Activated T-helper 9 cell treated with anti-CD3 and anti-CD28 coated beads, Interleukin-2, amount 50 U/mL, for 16 hours (primary cell): ENCODE data around the gene CCDC197.

Source experiments
- DNase-seq: peaks from one replicate; pipeline ENCODE4 v3.0.0-alpha.2; 2020; ENCODE audit warnings: low read depth

The CCDC197 gene

DNA sequence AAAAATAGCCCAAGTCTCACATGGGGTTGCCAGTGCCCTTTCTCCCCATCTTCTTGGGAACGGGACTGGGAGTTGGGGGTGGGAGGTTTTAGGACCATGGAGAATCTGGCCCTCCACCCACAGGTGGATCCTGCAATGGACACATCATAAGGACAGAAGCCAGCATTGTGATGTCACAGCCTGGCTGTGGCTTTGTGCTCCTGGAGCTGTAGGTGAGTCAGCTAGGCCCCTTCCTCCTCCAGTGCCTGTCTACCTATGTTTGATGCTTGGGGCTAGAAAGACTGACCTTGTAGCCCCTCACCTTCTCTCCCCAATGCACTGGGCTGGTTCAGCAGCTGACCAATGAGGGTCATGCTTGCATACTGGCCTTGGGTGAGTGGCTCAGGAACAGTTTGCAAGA, at the start of gene CCDC197:
Gene CCDC197 (plus strand): TSS at position 220 of the 400 bp plus-strand sequence. CDS start 831 bp downstream, outside the sequence.
- no peak for DNase-seq

DNA sequence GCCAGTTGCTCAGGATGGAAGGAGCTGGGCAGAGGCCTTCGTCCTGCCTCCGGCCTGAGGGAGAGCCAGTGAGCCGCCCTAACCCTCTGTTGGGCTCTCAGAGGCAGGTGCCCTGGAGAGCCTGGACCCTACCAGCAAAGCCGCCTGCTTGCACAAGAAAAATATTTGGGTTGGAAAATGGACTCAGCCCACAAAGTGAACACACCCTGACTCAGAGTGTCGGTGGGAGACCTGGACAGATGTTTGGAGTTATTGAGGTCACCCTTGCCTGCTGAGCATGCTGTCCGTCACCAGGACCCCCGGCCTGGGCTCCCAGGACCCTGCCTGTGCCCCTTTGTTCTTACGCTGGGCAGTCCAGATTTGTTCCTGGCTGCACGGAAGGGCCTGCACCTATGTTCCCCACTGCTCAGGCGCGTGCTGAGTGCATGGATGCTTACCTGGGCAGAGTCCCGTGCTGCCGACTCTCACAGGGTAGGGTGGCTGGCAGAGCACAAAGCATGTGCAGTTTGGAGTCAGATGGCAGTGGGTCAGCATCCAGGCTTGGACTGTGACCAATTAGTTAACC, 47.5 kb upstream of the CCDC197 start:
- no peak for DNase-seq

DNA sequence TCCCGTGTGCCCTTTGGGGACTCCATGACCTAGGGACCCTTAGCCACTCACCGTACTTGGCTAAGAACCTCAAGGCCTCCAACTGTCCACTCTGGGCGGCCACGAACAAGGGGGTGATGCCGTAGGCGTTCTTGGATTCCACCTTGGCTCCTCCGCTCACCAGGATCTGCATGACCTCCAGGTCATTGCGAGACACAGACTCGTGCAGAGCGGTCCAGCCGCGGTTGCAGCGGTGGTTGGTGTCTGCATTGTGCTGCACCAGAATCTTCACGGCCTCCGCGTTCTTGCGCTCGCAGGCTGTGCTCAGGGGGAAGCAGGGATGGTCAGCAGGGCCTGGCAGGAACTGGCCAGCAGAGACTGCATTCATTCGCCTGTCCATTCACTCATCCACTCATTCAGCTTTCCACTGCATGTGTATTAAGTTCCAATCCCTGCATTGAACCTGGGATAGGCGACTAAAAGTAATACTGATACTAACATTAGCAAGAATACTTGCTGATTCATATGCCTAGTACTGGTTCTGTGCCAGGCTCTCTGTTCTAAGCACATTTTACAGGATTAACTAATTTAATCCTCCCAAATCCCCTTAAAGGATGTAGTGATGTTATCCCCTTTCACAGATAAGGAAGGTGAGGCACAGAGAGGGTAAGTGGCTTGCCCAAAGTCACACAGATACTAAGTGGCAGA, 46.0 kb upstream of the CCDC197 start:
- no peak for DNase-seq

GRCh38 chr14:93951635-93952540, 45.2 kb upstream of the CCDC197 start:
- DNase-seq = no peak

DNA sequence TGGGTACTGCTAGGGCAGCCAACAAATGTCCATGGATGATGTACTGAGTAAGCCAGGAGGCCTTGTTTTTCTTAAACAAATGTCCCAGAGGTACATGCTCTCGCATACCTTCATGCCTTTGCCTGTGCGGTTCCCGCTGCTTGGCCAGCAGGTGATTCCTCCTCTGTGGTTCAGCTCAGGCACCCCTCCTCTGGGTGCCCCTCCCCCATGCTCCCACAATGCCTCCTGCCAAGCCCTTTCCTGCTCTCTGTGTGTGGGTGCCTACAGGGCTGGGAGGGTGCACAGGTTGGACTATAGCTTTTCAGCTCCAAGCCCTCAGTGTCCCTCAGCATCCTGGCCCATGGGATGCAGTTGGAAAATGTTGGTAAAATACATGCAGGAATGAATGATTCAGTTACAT, 44.3 kb upstream of the CCDC197 start:
- DNase-seq = no peak

DNA sequence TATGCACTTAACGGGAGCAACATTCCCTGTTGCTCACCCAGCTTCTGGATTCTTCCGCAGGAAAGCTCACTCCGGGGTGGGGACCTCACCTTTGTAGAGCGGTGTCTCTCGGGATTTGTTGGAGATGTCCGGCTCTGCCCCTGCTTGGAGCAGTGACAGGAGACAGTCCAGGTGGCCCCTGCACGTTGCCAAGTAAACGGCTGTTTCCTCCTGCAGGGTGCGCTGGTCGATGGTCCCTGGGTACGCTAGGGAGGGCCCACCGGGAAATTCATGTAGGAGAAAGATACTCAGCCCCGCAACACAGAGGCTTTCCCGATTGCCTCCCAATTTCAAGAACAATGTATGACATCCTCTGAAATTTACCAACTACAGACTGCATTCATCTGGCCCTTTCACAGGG, 43.8 kb upstream of the CCDC197 start:
- no peak for DNase-seq

DNA sequence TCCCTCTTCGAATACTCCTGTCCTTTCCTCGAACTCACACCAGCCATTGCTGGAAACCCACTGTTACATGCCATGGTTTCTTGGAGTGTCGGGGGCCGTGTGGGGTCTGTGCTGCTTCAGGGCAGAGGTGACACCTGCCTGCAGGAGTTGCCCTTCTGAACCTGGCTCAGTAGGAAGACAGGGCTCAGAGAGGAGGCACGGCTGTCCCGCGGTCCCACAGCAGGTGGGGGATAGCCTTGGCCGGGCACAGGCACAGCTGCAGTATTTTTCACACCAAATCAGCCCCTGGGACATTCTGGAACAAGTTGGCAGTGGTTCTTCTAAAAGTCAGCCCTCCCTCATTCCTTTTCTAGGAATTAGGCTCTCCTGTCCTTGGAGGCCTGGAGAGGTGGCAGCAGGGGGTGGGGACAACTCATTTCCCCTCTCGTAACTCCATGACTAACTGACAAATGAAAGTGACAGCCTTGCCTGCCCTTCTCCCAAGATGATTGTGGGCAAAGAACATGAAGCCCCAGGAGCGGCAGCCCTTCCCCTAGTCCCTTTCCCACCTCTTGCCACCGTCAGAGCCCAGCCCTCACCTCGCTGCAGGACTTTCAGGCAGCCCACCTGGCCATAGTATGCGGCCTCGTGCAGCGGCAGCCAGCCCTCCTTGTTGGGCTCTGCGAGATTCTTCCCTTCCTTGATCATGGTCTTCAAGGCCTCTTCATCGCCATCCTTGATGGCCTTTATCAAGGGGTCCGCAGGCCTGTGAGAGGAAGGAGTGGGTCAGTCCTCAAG, 43.2 kb upstream of the CCDC197 start:
- DNase-seq = no peak

DNA sequence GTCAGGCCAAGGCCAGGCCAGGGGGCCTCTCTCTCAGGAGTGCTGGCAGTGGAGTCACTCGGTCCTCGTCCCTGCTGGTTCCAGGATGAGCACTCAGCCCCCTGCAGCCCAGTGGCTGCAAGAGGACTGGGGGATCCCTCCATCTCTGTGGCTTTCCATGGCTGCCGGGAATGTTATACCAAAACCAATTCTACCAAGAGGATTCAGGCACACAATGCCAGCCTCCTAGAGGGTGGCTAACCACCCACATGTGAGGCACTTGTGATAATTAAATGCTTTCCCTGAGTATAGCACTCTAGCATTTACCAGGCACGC, 42.6 kb upstream of the CCDC197 start:
- no peak for DNase-seq

DNA sequence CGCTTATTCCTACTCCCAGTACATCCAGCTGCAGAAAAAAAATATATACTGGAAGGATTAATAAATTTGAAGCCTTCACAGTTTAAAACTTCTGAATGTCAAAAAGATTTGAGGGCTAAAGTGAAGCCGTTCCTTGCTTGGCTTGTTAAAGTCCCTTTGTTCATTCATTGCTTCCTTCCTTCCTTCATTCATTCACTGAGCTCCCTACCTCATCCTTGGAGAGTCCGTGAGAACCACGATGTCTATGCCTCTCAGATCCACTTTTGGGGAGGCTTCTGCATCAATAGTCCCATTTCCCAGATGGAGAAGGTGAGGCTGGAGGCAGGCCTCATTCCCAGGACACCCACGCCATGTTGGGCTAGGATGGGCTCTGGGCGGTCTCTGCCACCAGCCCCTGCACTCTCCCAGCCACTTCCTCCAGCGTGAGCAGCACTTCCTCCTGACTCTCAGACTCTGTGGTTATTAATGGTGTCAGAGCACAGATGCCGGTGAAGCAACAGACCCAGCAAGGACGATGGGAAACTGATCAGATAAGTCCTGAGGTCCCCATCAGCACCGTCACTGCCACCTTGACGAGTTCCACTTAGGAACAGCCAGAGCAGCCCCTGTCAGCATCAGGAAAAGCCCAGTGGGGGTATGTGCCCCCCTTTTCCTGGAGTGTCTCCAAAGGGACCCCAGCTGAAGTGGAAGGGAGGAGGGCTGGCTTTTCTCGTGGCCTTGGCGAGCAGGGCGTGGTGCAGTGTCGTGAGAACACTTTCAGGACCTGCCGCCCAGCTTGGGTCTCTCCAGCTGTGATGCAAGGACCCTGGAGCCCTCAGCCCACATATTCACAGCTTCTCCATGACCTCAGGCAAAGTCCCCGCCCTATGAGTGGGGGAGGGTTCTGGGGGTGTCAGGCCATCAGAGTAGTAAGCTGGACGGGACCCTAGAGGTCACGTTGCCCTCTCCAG, 41.9 kb upstream of the CCDC197 start:
- DNase-seq = peak; percentile 35

- DNase-seq = no peak
These were observed 41.1 kb upstream of the CCDC197 start for GRCh38 chr14:93955850-93956481.

DNA sequence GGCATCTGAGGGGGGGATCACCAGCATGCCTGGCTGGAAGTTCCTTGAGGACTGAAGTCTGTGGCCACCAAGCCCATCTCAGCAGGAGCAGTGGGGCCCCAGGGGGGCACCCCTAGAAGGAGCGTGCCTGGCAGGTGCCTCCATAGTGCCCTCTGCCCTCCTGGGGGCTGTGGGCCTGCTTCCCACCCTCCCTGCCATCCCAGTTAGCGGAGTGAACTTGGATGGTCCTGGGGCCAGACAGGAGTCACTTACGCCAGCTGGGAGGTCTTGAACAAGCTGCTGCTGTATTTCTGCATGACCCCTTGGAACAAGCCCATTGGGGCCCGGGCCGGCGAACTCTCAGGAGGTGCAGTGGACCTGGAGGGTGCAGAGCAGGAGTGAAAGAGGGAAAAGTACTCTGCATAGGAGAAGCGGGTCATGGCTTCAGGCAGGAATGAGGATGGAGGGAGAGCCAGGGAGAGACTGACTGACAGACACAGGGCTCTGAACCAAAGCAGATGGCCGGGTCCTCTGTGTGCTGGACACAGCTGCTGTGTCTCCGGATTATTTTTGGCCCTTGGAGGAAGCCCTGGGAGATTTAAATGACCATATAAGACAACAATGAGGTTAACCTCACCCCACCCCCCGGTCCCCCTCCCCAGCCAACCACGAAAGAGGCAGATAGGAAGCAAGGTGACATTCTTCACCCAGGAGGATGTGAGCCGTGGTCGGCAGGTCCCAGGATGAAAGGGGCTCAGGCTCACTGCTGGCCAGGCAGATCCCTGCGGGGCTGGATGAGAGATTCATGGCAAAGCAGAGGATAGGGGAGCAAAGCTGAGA, 40.4 kb upstream of the CCDC197 start:
- no peak for DNase-seq

DNA sequence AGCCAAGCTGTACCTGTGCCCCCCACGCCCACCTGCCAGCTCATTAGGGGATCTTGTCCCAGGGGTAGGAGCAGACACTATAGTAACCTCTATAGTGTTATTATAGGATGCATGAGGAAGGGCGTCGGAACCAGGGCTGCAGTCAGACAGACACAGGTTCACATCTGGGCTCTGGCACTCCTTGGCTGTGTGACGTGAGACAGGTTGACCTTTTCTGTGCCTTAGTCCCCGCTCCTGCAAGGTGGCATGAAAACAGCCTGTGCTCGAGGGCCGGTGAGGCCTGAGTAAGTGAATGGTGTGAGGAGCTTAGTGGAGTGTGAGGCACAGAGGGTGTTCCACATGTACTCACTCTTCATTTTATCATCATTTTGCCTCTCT, 39.8 kb upstream of the CCDC197 start:
- DNase-seq = no peak

- DNase-seq = no peak
These were observed 39.1 kb upstream of the CCDC197 start for GRCh38 chr14:93957751-93958566.

DNA sequence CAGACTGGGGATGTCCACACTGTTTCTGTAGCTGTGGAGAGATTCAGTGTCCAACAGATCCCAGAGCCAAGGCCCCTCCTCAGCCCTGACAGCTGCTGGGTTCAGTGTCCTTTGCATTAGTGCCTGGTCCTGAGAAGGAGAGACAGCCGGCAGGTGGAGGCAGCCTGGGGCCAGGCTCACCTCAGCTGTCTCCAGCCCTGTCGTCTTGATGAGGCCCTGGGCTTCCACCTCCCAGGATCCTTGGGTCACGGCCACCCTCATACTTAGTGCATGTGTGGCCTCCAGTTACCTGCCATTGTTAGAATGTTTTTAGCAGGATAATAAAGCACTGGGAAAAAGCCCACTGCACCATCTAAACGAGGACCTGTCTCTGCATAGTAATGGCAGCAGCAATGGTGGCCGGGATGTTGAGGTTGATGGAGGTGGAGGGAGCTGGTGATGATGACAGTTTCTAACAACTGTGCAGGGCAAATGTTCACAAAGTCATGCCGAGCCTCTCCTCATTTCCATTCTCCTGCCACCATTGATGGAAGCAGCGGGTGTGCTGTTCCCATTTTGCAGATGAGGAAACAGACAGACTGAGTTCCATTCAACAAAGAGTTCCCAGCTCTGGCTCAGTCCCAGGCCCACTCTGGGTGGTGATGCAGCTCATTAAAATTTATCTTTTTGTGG, 38.4 kb upstream of the CCDC197 start:
- DNase-seq = no peak

- DNase-seq = peak; percentile 91
These were observed 37.6 kb upstream of the CCDC197 start for GRCh38 chr14:93959239-93960107.

GRCh38 chr14:93960108-93960475, 37.0 kb upstream of the CCDC197 start:
- DNase-seq = no peak

DNA sequence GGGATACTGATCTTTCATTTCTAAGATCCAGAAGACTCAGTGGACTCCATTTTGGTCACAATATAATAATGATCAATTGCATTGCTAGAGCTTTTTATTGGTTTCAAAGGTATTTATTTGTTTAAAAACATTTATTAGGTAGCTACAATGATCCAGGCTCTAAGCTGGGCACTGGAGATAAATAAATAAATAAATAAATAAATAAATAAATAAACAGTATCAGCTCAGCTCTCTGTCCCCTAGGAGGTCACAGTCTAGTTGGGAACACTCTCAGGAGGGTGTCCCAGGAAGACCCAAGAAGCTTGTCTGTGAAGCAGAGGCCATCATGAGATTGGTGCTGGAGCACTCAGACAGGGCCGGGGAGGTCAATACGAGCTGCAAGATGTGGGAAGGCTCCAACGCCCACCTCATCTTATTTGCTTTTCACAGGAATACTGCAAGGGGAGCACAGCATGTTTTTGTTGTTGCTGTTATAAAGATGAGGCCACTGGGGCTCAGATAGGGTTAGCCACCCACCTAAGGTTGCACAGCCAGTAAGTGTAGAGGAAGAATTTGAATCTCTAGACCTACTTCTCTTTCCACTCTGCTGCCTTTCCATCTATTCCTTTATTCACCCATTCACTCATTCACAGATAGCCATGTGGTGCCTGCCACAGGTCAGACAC, 36.2 kb upstream of the CCDC197 start:
- DNase-seq = no peak
